ENCODE data around the gene LKAAEAR1.

DNA sequence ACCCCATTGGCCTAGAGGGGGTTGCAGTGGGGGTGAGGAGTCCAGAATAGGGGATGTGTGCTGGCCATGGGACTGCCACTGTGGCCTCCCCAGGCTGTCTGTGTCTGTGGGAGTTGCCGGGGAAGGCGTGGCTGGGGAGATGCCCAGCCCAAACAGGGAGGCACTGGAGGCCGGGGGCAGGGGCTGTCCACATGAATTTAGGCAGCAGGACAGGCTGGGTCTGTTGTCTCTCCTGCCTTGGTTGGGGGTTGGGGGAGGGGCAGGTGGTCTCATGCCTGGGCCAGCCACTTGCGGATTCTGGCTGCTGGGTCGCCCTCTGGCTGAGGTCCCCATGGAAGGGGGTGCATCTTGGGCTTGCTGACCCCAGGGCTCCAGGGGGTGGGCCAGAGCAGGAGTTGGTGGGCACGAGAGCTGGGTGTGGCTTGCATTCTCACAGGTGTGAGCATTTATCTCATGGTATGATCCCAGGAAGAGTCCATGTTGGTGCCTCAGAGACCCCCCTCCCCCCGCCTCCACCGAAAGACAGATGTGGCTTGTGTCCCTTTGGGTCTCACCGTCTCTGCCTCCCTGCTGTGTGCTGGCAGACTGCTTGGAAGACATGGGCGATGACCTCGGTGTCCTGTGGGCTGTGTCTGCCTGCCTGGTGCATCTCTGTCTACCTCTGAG, 38.7 kb downstream of the LKAAEAR1 start:
- TF ChIP-seq, protein P1, sequence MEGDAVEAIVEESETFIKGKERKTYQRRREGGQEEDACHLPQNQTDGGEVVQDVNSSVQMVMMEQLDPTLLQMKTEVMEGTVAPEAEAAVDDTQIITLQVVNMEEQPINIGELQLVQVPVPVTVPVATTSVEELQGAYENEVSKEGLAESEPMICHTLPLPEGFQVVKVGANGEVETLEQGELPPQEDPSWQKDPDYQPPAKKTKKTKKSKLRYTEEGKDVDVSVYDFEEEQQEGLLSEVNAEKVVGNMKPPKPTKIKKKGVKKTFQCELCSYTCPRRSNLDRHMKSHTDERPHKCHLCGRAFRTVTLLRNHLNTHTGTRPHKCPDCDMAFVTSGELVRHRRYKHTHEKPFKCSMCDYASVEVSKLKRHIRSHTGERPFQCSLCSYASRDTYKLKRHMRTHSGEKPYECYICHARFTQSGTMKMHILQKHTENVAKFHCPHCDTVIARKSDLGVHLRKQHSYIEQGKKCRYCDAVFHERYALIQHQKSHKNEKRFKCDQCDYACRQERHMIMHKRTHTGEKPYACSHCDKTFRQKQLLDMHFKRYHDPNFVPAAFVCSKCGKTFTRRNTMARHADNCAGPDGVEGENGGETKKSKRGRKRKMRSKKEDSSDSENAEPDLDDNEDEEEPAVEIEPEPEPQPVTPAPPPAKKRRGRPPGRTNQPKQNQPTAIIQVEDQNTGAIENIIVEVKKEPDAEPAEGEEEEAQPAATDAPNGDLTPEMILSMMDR (IDR thresholded peaks at IDR 0.05; ENCODE audit: low read length): no peak
- no peak for TF ChIP-seq EZH2 (IDR thresholded peaks at IDR 0.05; ENCODE audit: borderline replicate concordance, low read length)
